Liver (tissue), 9 donors: Measurements from ENCODE around the gene MALAT1. TPM values are rescaled to one million over a fixed set of nuclear protein-coding genes. Genes with fewer than 3 reads are reported as not detected.

Experiments
- DNase-seq: peaks from one replicate; pipeline ENCODE4 v3.0.0-alpha.2; 2017; ENCODE audit warnings: low spot score
- H3K27ac ChIP-seq, 2 donors: one replicate each; pipeline ENCODE4 v1.7.0; 2013; ENCODE audit warnings: inconsistent platforms in 2 of 2, low read length in 2 of 2, control low read depth in 1 of 2, low read depth in 1 of 2, mild to moderate bottlenecking in 1 of 2
- H3K27me3 ChIP-seq, 4 donors: one replicate each; pipeline versions ENCODE4 v1.6.1 to v1.7.0; 2013; ENCODE audit warnings: low read length in 3 of 4, inconsistent platforms in 1 of 4, mild to moderate bottlenecking in 1 of 4, moderate library complexity in 1 of 4; ENCODE audit not compliant: control insufficient read depth in 4 of 4, insufficient read depth in 4 of 4
- H3K36me3 ChIP-seq, 4 donors: one replicate each; pipeline versions ENCODE4 v1.6.1 to v1.7.0; 2013; ENCODE audit warnings: low read length in 3 of 4, mild to moderate bottlenecking in 3 of 4, low read depth in 1 of 4, moderate library complexity in 1 of 4; ENCODE audit not compliant: control insufficient read depth in 4 of 4, insufficient read depth in 3 of 4
- H3K4me1 ChIP-seq, 4 donors: one replicate each; pipeline versions ENCODE4 v1.6.1 to v1.7.0; 2013; ENCODE audit warnings: low read length in 3 of 4, mild to moderate bottlenecking in 3 of 4, moderate library complexity in 1 of 4; ENCODE audit not compliant: control insufficient read depth in 4 of 4, insufficient read depth in 4 of 4
- H3K4me3 ChIP-seq, 3 donors: one replicate each; pipeline versions ENCODE4 v1.6.1 to v1.7.0; 2013; ENCODE audit warnings: low read length in 3 of 3, control low read depth in 1 of 3, low read depth in 1 of 3, mild to moderate bottlenecking in 1 of 3
- H3K9ac ChIP-seq, 2 donors: one replicate each; pipeline ENCODE4 v1.7.0; 2013; ENCODE audit warnings: low read length in 2 of 2, mild to moderate bottlenecking in 2 of 2, moderate library complexity in 2 of 2, control low read depth in 1 of 2, low read depth in 1 of 2
- H3K9me3 ChIP-seq, 4 donors: one replicate each; pipeline versions ENCODE4 v1.6.1 to v1.7.0; 2013; ENCODE audit warnings: low read length in 3 of 4; ENCODE audit not compliant: control insufficient read depth in 4 of 4
- ATF3 ChIP-seq: IDR thresholded peaks from 2 replicates; pipeline ENCODE4 v1.6.1; 2016; ENCODE audit warnings: antibody characterized with exemption
- EGR1 ChIP-seq, 2 donors: IDR thresholded peaks; 2 replicates each; pipeline ENCODE4 v1.6.1; 2016 to 2018; ENCODE audit warnings: antibody characterized with exemption in 2 of 2, low read depth in 2 of 2
- FOXA1 ChIP-seq: IDR thresholded peaks from 2 replicates; pipeline ENCODE4 v1.6.1; 2016; ENCODE audit warnings: antibody characterized with exemption
- FOXA2 ChIP-seq: IDR thresholded peaks from 2 replicates; pipeline ENCODE4 v1.6.1; 2016; ENCODE audit warnings: antibody characterized with exemption
- GABPA ChIP-seq, 2 donors: IDR thresholded peaks in 1 of 2; conservative IDR thresholded peaks in 1 of 2; 2 replicates each; pipeline ENCODE4 v1.6.1; 2016; ENCODE audit warnings: antibody characterized with exemption in 2 of 2, mild to moderate bottlenecking in 1 of 2, moderate library complexity in 1 of 2
- HNF4A ChIP-seq, 2 donors: conservative IDR thresholded peaks; 2 replicates each; pipeline ENCODE4 v1.6.1; 2016; ENCODE audit warnings: antibody characterized with exemption in 2 of 2, mild to moderate bottlenecking in 2 of 2
- HNF4G ChIP-seq: IDR thresholded peaks from 2 replicates; pipeline ENCODE4 v1.6.1; 2016; ENCODE audit warnings: antibody characterized with exemption
- JUND ChIP-seq, 2 donors: IDR thresholded peaks; 2 replicates each; pipeline ENCODE4 v1.6.1; 2016; ENCODE audit warnings: antibody characterized with exemption in 2 of 2
- NR2F2 ChIP-seq: IDR thresholded peaks from 2 replicates; pipeline ENCODE4 v1.6.1; 2016; ENCODE audit warnings: antibody characterized with exemption
- REST ChIP-seq: IDR thresholded peaks from 2 replicates; pipeline ENCODE4 v1.6.1; 2016; ENCODE audit warnings: antibody characterized with exemption, mild to moderate bottlenecking
- RXRA ChIP-seq, 2 donors: IDR thresholded peaks; 2 replicates each; pipeline ENCODE4 v1.6.1; 2017 to 2018; ENCODE audit warnings: antibody characterized with exemption in 2 of 2, mild to moderate bottlenecking in 1 of 2
- SP1 ChIP-seq: IDR thresholded peaks from 2 replicates; pipeline ENCODE4 v1.6.1; 2018; ENCODE audit warnings: antibody characterized with exemption, mild to moderate bottlenecking
- TAF1 ChIP-seq: conservative IDR thresholded peaks from 2 replicates; pipeline ENCODE4 v1.6.1; 2016; ENCODE audit warnings: antibody characterized with exemption, mild to moderate bottlenecking
- YY1 ChIP-seq: IDR thresholded peaks from 2 replicates; pipeline ENCODE4 v1.6.1; 2016; ENCODE audit warnings: antibody characterized with exemption, mild to moderate bottlenecking
- ZBTB33 ChIP-seq: IDR thresholded peaks from 2 replicates; pipeline ENCODE4 v1.6.1; 2016; ENCODE audit warnings: antibody characterized with exemption
- WGBS: extraction: QIAGEN DNeasy Blood & Tissue Kit; methylation state at CpG from one replicate; pipeline ENCODE4 v1.1.7; 2013; 5-methylcytosine and 5-hydroxymethylcytosine counted together
- polyA plus RNA-seq, 2 donors: library from polyadenylated mRNA; stranded (reverse) in 1 of 2; unstranded in 1 of 2; fragments of 200-250 nt in 1 of 2; fragments of >200 nt in 1 of 2; fragmentation: Nextera tagmentation in 1 of 2; extraction: Ambion mirVana in 1 of 2; gene quantifications; one replicate each; pipeline versions ENCODE4 v1.2.1 to v1.2.3, GENCODE V29; 2013 to 2015
- total RNA-seq, 2 donors: library from RNA; depleted of rRNA; stranded (reverse); fragments of >200 nt; gene quantifications; one replicate each; pipeline ENCODE4 v1.2.3, GENCODE V29; 2014
- donor health status: healthy.
- donor health status: healthy.
- donor health status: healthy.
- donor health status: healthy.
- donor health status: healthy.

The MALAT1 gene
- total and polyA plus RNA-seq, 4 donors = 11.9 to 8,306 (median 3,778) TPM

- TF ChIP-seq HNF4A (conservative IDR thresholded peaks at IDR 0.05) = no peak
- TF ChIP-seq RXRA (IDR thresholded peaks at IDR 0.05) = no peak
- no peak for TF ChIP-seq JUND (IDR thresholded peaks at IDR 0.05)
- no peak for TF ChIP-seq EGR1 (IDR thresholded peaks at IDR 0.05; ENCODE audit: low read depth in 2 of 2)
- no peak for TF ChIP-seq ATF3
Measured at GRCh38 chr11:65542738-65543390, 44.0 kb downstream of the MALAT1 start (continued).

GRCh38 chr11:65545853-65546216 lies 47.0 kb downstream of the MALAT1 start:
- H3K4me1 ChIP-seq = peaks cover 7 to 39% (median 23%) of the 10 kb centered on the region in 4 donors
- peaks cover 0 to 5% (median under 1%) of the 10 kb centered on the region in 4 donors for H3K36me3 ChIP-seq
- no peaks in the 10 kb centered on the region for H3K9me3 ChIP-seq
- peak overlapping the region; percentile 30 to 60 (median 51) for H3K4me3 ChIP-seq
- TF ChIP-seq RXRA (IDR thresholded peaks at IDR 0.05) (no peak), JUND (IDR thresholded peaks at IDR 0.05) (no peak), HNF4A (conservative IDR thresholded peaks at IDR 0.05) (no peak), EGR1 (IDR thresholded peaks at IDR 0.05; ENCODE audit: low read depth in 2 of 2) (no peak), FOXA2 (no peak), GABPA (IDR thresholded peaks at IDR 0.05 in 1 of 2, conservative IDR thresholded peaks at IDR 0.05 in 1 of 2) (no peak), REST (no peak), ZBTB33 (no peak)
- H3K27me3 ChIP-seq = no peaks in the 10 kb centered on the region
- 33% methylated on average over 4 of the region's 4 CpGs for WGBS
- H3K9ac ChIP-seq = peak overlapping the region in 1 of 2 donors; percentile 3
- peak overlapping the region; percentile 78 to 94 for H3K27ac ChIP-seq
- no peak for DNase-seq

- 8% methylated on average over 64 of the region's 64 CpGs for WGBS
- no peaks in the 10 kb centered on the region for H3K27me3 ChIP-seq
- H3K9me3 ChIP-seq = no peaks in the 10 kb centered on the region
- peak overlapping the region; percentile 30 to 60 (median 51) for H3K4me3 ChIP-seq
- peak overlapping the region; percentile 78 to 94 for H3K27ac ChIP-seq
- H3K36me3 ChIP-seq = peaks cover 0 to 5% (median under 1%) of the 10 kb centered on the region in 4 donors
- H3K4me1 ChIP-seq = peaks cover 3 to 38% (median 19%) of the 10 kb centered on the region in 4 donors
- H3K9ac ChIP-seq = peak overlapping the region in 1 of 2 donors; percentile 66
- DNase-seq = peak; percentile 100
- peak; percentile 88 to 91 for TF ChIP-seq RXRA (IDR thresholded peaks at IDR 0.05)
- peak; percentile 96 for TF ChIP-seq NR2F2
- TF ChIP-seq GABPA (IDR thresholded peaks at IDR 0.05 in 1 of 2, conservative IDR thresholded peaks at IDR 0.05 in 1 of 2) = peak in 1 of 2 donors; percentile 85
- TF ChIP-seq JUND (IDR thresholded peaks at IDR 0.05) = no peak
- no peak for TF ChIP-seq REST
- TF ChIP-seq ZBTB33 = no peak
- peak; percentile 78 for TF ChIP-seq SP1
- TF ChIP-seq TAF1 = no peak
- TF ChIP-seq YY1 = peak; percentile 27
- no peak for TF ChIP-seq FOXA2
- TF ChIP-seq HNF4G = peak; percentile 93
- TF ChIP-seq FOXA1 = no peak
- TF ChIP-seq EGR1 (IDR thresholded peaks at IDR 0.05; ENCODE audit: low read depth in 2 of 2) = peak; percentile 85 to 97
Measured at GRCh38 chr11:65546217-65546958, 47.5 kb downstream of the MALAT1 start.
